OCI-LY1 (cell line): ENCODE results near the gene TIRAP.

Source experiments
- H2AFZ ChIP-seq: fragments of 200-600 bp; sonication (generic), shearing (Covaris generic); 2 replicates; pipeline ENCODE4 v1.6.0; 2014; ENCODE audit warnings: antibody characterized with exemption, mild to moderate bottlenecking, low read length
- H3F3A ChIP-seq: fragments of 200-600 bp; sonication (generic), shearing (Covaris generic); 2 replicates; pipeline ENCODE4 v1.6.0; 2014; ENCODE audit warnings: mild to moderate bottlenecking, antibody characterized with exemption, low read length, moderate library complexity; ENCODE audit not compliant: insufficient read depth
- H3K27ac ChIP-seq: fragments of 200-600 bp; sonication (generic); 2 replicates; pipeline ENCODE4 v1.5.1; 2014; ENCODE audit warnings: low read length, mixed run types, mild to moderate bottlenecking, low read depth; ENCODE audit not compliant: poor library complexity, severe bottlenecking
- H3K27me3 ChIP-seq: fragments of 200-600 bp; sonication (generic); 2 replicates; pipeline ENCODE4 v1.6.0; 2014; ENCODE audit warnings: antibody characterized with exemption, mild to moderate bottlenecking, low read length, moderate library complexity; ENCODE audit not compliant: insufficient read depth
- H3K36me3 ChIP-seq: fragments of 200-600 bp; sonication (generic); 2 replicates; pipeline ENCODE4 v1.6.1; 2014; ENCODE audit warnings: mild to moderate bottlenecking, antibody characterized with exemption, low read length, moderate library complexity, mixed read lengths; ENCODE audit not compliant: insufficient read depth
- H3K4me1 ChIP-seq: fragments of 200-600 bp; sonication (generic); 2 replicates; pipeline ENCODE4 v1.5.1; 2014; ENCODE audit warnings: mild to moderate bottlenecking, low read length, moderate library complexity; ENCODE audit not compliant: insufficient read depth, severe bottlenecking
- H3K4me2 ChIP-seq: fragments of 200-600 bp; sonication (generic), shearing (Covaris generic); 2 replicates; pipeline ENCODE4 v1.6.1; 2014; ENCODE audit warnings: low read length
- H3K4me3 ChIP-seq: fragments of 200-600 bp; sonication (generic); 2 replicates; pipeline ENCODE4 v1.5.1; 2014; ENCODE audit warnings: low read length, low read depth, mild to moderate bottlenecking, mixed read lengths; ENCODE audit not compliant: poor library complexity, severe bottlenecking
- H3K79me2 ChIP-seq: fragments of 200-600 bp; shearing (Covaris generic); 2 replicates; pipeline ENCODE4 v1.6.1; 2016; ENCODE audit warnings: mixed run types, low read length, mixed read lengths; ENCODE audit not compliant: insufficient read depth
- H3K9ac ChIP-seq: fragments of 200-600 bp; sonication (generic), shearing (Covaris generic); 2 replicates; pipeline ENCODE4 v1.6.1; 2014; ENCODE audit warnings: mild to moderate bottlenecking, low read length, mixed read lengths
- H3K9me2 ChIP-seq: fragments of 200-600 bp; sonication (generic), shearing (Covaris generic); 2 replicates; pipeline ENCODE4 v1.6.1; 2014; ENCODE audit warnings: low read depth, mild to moderate bottlenecking, low read length, mixed read lengths
- H3K9me3 ChIP-seq: fragments of 200-600 bp; shearing (Covaris generic); 2 replicates; pipeline ENCODE4 v1.6.1; 2014; ENCODE audit warnings: low read length, mixed read lengths
- H4K20me1 ChIP-seq: fragments of 200-600 bp; sonication (generic), shearing (Covaris generic); 2 replicates; pipeline ENCODE4 v1.6.0; 2016; ENCODE audit warnings: mild to moderate bottlenecking, low read length; ENCODE audit not compliant: insufficient read depth
- CTCF ChIP-seq: fragments of 200-600 bp; sonication (generic), shearing (Covaris generic); IDR thresholded peaks from 2 replicates; pipeline ENCODE4 v1.5.1; 2017; ENCODE audit warnings: mild to moderate bottlenecking, antibody characterized with exemption, low read length, moderate library complexity, mixed read lengths
- EZH2 ChIP-seq: fragments of 200-600 bp; sonication (generic), shearing (Covaris generic); IDR thresholded peaks from 2 replicates; pipeline ENCODE4 v1.8.0; 2017; ENCODE audit warnings: borderline replicate concordance, mixed run types, mild to moderate bottlenecking, antibody characterized with exemption, low read length, moderate library complexity, mixed read lengths

TIRAP gene

GRCh38 chr11:126333142-126333541, 50.2 kb downstream of the TIRAP start:
- Histone ChIP-seq H2AFZ (no peak overlapping the region), H3K4me3 (no peak overlapping the region), H3F3A (no peaks in the 10 kb centered on the region), H3K4me2 (no peak overlapping the region), H3K36me3 (peaks cover 36% of the 10 kb centered on the region), H3K9ac (no peak overlapping the region), H3K79me2 (no peaks in the 10 kb centered on the region), H3K9me2 (no peaks in the 10 kb centered on the region), H3K9me3 (no peaks in the 10 kb centered on the region), H3K27me3 (no peaks in the 10 kb centered on the region), H3K4me1 (no peaks in the 10 kb centered on the region), H3K27ac (no peak overlapping the region), H4K20me1 (no peaks in the 10 kb centered on the region)
- TF ChIP-seq EZH2, result no peak
- TF ChIP-seq CTCF, result no peak

GRCh38 chr11:126334659-126335462, 52.0 kb downstream of the TIRAP start:
- H3K9ac ChIP-seq, result no peak overlapping the region
- H3K79me2 ChIP-seq, result no peaks in the 10 kb centered on the region
- no peaks in the 10 kb centered on the region for H3F3A ChIP-seq
- H3K36me3 ChIP-seq, result peaks cover 48% of the 10 kb centered on the region
- H3K9me3 ChIP-seq, result no peaks in the 10 kb centered on the region
- H2AFZ ChIP-seq, result no peak overlapping the region
- H3K27ac ChIP-seq, result no peak overlapping the region
- no peak overlapping the region for H3K4me3 ChIP-seq
- H3K9me2 ChIP-seq, result no peaks in the 10 kb centered on the region
- no peaks in the 10 kb centered on the region for H3K4me1 ChIP-seq
- H3K27me3 ChIP-seq, result no peaks in the 10 kb centered on the region
- H4K20me1 ChIP-seq, result no peaks in the 10 kb centered on the region
- H3K4me2 ChIP-seq, result no peak overlapping the region
- TF ChIP-seq EZH2 (no peak), CTCF (no peak)

- H3K79me2 ChIP-seq, result no peaks in the 10 kb centered on the region
- H3F3A ChIP-seq, result no peaks in the 10 kb centered on the region
- no peaks in the 10 kb centered on the region for H4K20me1 ChIP-seq
- H2AFZ ChIP-seq, result no peak overlapping the region
- H3K36me3 ChIP-seq, result peaks cover 47% of the 10 kb centered on the region
- no peak overlapping the region for H3K9ac ChIP-seq
- H3K27me3 ChIP-seq, result no peaks in the 10 kb centered on the region
- H3K4me2 ChIP-seq, result no peak overlapping the region
- H3K9me3 ChIP-seq, result no peaks in the 10 kb centered on the region
- no peaks in the 10 kb centered on the region for H3K4me1 ChIP-seq
- H3K9me2 ChIP-seq, result no peaks in the 10 kb centered on the region
- H3K27ac ChIP-seq, result no peak overlapping the region
- TF ChIP-seq CTCF (no peak), EZH2 (no peak)
- H3K4me3 ChIP-seq, result no peak overlapping the region
Observed at GRCh38 chr11:126335463-126335760, 52.5 kb downstream of the TIRAP start.
